ENCODE results near the gene OSBPL6.

GRCh38 chr2:178193496-178193822 is 853 bp upstream of the OSBPL6 start:
- TF ChIP-seq CTCF (IDR thresholded peaks at IDR 0.05) = no peak
- no peak for TF ChIP-seq POLR2A (IDR thresholded peaks at IDR 0.05; ENCODE audit: low read depth)
- no peak for TF ChIP-seq EP300 (IDR thresholded peaks at IDR 0.05)
